Measurements from ENCODE around the gene SIK2.
A peak's percentile ranks its signal among the peaks of the same experiment; 100 is the strongest.

- TF ChIP-seq POLR2A (IDR thresholded peaks at IDR 0.05) (no peak), POLR2AphosphoS5 (IDR thresholded peaks at IDR 0.05) (peak in 1 of 3 donors; percentile 38), CTCF (IDR thresholded peaks at IDR 0.05 in 8 of 11, conservative IDR thresholded peaks at IDR 0.05 in 3 of 11) (no peak)
Measured at GRCh38 chr11:111725621-111726020, 123.4 kb downstream of the SIK2 start.

Data from spleen (tissue), 7 donors.